Measurements from ENCODE around the gene NUCB1. TPM values are rescaled to one million over a fixed set of nuclear protein-coding genes. Genes with fewer than 3 reads are reported as not detected.

NUCB1 gene
- total RNA-seq, 1 donor from 2014 or later = 164 TPM

- H3K36me3 ChIP-seq (ENCODE audit: insufficient read depth, low read length) = peaks cover 5% of the 10 kb centered on the region
- H3K27me3 Mint-ChIP-seq (ENCODE audit: low read depth, unreplicated experiment) = peaks cover 2% of the 10 kb centered on the region
- H3K4me3 ChIP-seq (ENCODE audit: insufficient read depth, low read depth, low read length) = no peak overlapping the region
- no peak overlapping the region for H3K9ac ChIP-seq (ENCODE audit: low read length)
- H3K9me3 Mint-ChIP-seq (ENCODE audit: unreplicated experiment) = peaks cover 17% of the 10 kb centered on the region
- H3K9me3 ChIP-seq (ENCODE audit: insufficient read depth, low read depth, low read length) = no peaks in the 10 kb centered on the region
- H2AFZ ChIP-seq (ENCODE audit: low read depth, low read length) = no peak overlapping the region
- H3K27me3 ChIP-seq (ENCODE audit: insufficient read depth, low read length) = no peaks in the 10 kb centered on the region
- H3K4me2 ChIP-seq (ENCODE audit: low read length) = no peak overlapping the region
- H3K4me1 Mint-ChIP-seq (ENCODE audit: low read depth, unreplicated experiment) = peaks cover 19% of the 10 kb centered on the region
- no peak overlapping the region for H3K4me3 Mint-ChIP-seq (ENCODE audit: unreplicated experiment)
- H3K27ac ChIP-seq (ENCODE audit: low read depth, low read length) = no peak overlapping the region
- H3K79me2 ChIP-seq (ENCODE audit: insufficient read depth, low read length) = peaks cover 31% of the 10 kb centered on the region
- no peak for FAIRE-seq
- H4K20me1 ChIP-seq (ENCODE audit: insufficient read depth, low read length) = no peaks in the 10 kb centered on the region
- peaks cover 18% of the 10 kb centered on the region for H3K36me3 Mint-ChIP-seq (ENCODE audit: low read depth, unreplicated experiment)
- DNase-seq (ENCODE audit: low read depth) = no peak
- TF ChIP-seq CTCF (IDR thresholded peaks at IDR 0.05; ENCODE audit: insufficient read depth, low read depth, low read length) (no peak), EZH2 (IDR thresholded peaks at IDR 0.05; ENCODE audit: insufficient read depth, low read length) (no peak)
- peaks cover 12% of the 10 kb centered on the region for H3K4me1 ChIP-seq (ENCODE audit: insufficient read depth, low read length)
- H3K27ac Mint-ChIP-seq (ENCODE audit: unreplicated experiment) = no peak overlapping the region
Observed at GRCh38 chr19:48953141-48953540, 53.0 kb downstream of the NUCB1 start.

GRCh38 chr19:48953990-48954594 is 54.0 kb downstream of the NUCB1 start:
- H3K27ac ChIP-seq (ENCODE audit: low read depth, low read length) = peak overlapping the region; percentile 91
- Mint-ChIP-seq H3K4me3 (ENCODE audit: unreplicated experiment) (peak overlapping the region; percentile 85), H3K9me3 (ENCODE audit: unreplicated experiment) (peaks cover 9% of the 10 kb centered on the region), H3K4me1 (ENCODE audit: low read depth, unreplicated experiment) (peaks cover 19% of the 10 kb centered on the region), H3K27me3 (ENCODE audit: low read depth, unreplicated experiment) (no peaks in the 10 kb centered on the region), H3K27ac (ENCODE audit: unreplicated experiment) (peak overlapping the region; percentile 59), H3K36me3 (ENCODE audit: low read depth, unreplicated experiment) (peaks cover 16% of the 10 kb centered on the region)
- no peaks in the 10 kb centered on the region for H4K20me1 ChIP-seq (ENCODE audit: insufficient read depth, low read length)
- H3K79me2 ChIP-seq (ENCODE audit: insufficient read depth, low read length) = peaks cover 35% of the 10 kb centered on the region
- peaks cover 12% of the 10 kb centered on the region for H3K4me1 ChIP-seq (ENCODE audit: insufficient read depth, low read length)
- H3K4me2 ChIP-seq (ENCODE audit: low read length) = peak overlapping the region; percentile 98
- TF ChIP-seq CTCF (IDR thresholded peaks at IDR 0.05; ENCODE audit: insufficient read depth, low read depth, low read length) = no peak
- TF ChIP-seq EZH2 (IDR thresholded peaks at IDR 0.05; ENCODE audit: insufficient read depth, low read length) = no peak
- no peaks in the 10 kb centered on the region for H3K27me3 ChIP-seq (ENCODE audit: insufficient read depth, low read length)
- H3K9ac ChIP-seq (ENCODE audit: low read length) = peak overlapping the region; percentile 96
- H3K36me3 ChIP-seq (ENCODE audit: insufficient read depth, low read length) = peaks cover 5% of the 10 kb centered on the region
- H3K9me3 ChIP-seq (ENCODE audit: insufficient read depth, low read depth, low read length) = no peaks in the 10 kb centered on the region
- peak overlapping the region; percentile 83 for H3K4me3 ChIP-seq (ENCODE audit: insufficient read depth, low read depth, low read length)
- peak overlapping the region; percentile 81 for H2AFZ ChIP-seq (ENCODE audit: low read depth, low read length)
- FAIRE-seq = no peak
- DNase-seq (ENCODE audit: low read depth) = no peak

DNA sequence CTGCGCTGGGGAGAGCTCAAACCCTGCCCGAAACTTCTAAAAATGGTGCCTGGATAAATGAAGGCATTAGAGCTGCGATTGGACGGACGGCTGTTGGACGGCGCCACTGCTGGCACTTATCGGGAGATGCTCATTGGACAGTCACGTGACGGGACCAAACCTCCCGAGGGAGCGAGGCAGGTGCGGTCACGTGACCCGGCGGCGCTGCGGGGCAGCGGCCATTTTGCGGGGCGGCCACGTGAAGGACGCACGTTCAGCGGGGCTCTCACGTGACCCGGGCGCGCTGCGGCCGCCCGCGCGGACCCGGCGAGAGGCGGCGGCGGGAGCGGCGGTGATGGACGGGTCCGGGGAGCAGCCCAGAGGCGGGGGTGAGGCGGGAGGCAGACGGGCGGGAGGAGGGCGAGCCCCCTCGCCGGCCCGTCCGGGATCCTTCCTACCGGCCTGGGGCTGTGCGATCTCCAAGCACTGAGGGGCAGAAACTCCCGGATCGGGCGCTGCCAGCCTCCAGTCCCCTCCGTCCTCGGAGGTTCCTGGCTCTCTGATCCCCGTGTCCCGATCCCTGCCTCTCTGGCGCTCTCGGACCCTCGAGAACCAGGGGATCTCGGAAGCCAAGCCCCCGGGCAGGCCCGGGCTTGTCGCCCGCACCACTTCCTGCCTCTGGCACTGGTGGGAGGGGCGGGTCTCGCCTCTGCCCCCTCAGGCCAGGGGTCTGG is 54.6 kb downstream of the NUCB1 start, which contains the start of gene BAX:
Gene BAX (plus strand): TSS at position 281 of the 713 bp plus-strand sequence. CDS start 54 bp downstream, at position 335.
- peaks cover 16% of the 10 kb centered on the region for H3K36me3 Mint-ChIP-seq (ENCODE audit: low read depth, unreplicated experiment)
- H3K27ac ChIP-seq (ENCODE audit: low read depth, low read length) = peak within 1 kb of the TSS; percentile 91
- H3K4me1 Mint-ChIP-seq (ENCODE audit: low read depth, unreplicated experiment) = peaks cover 19% of the 10 kb centered on the region
- TF ChIP-seq EZH2 (IDR thresholded peaks at IDR 0.05; ENCODE audit: insufficient read depth, low read length) (no peak), CTCF (IDR thresholded peaks at IDR 0.05; ENCODE audit: insufficient read depth, low read depth, low read length) (no peak)
- no peaks in the 10 kb centered on the region for H3K27me3 Mint-ChIP-seq (ENCODE audit: low read depth, unreplicated experiment)
- no peaks in the 10 kb centered on the region for H3K27me3 ChIP-seq (ENCODE audit: insufficient read depth, low read length)
- peak within 1 kb of the TSS; percentile 83 for H3K4me3 ChIP-seq (ENCODE audit: insufficient read depth, low read depth, low read length)
- H3K4me2 ChIP-seq (ENCODE audit: low read length) = peak within 1 kb of the TSS; percentile 98
- H3K36me3 ChIP-seq (ENCODE audit: insufficient read depth, low read length) = peaks cover 5% of the 10 kb centered on the region
- H3K9me3 Mint-ChIP-seq (ENCODE audit: unreplicated experiment) = peaks cover 4% of the 10 kb centered on the region
- H3K79me2 ChIP-seq (ENCODE audit: insufficient read depth, low read length) = peaks cover 35% of the 10 kb centered on the region
- peak within 1 kb of the TSS; percentile 96 for H3K27ac Mint-ChIP-seq (ENCODE audit: unreplicated experiment)
- FAIRE-seq (no peak), DNase-seq (ENCODE audit: low read depth) (peak; percentile 86)
- no peaks in the 10 kb centered on the region for H4K20me1 ChIP-seq (ENCODE audit: insufficient read depth, low read length)
- H3K9me3 ChIP-seq (ENCODE audit: insufficient read depth, low read depth, low read length) = no peaks in the 10 kb centered on the region
- peak within 1 kb of the TSS; percentile 81 for H2AFZ ChIP-seq (ENCODE audit: low read depth, low read length)
- peak within 1 kb of the TSS; percentile 93 for H3K4me3 Mint-ChIP-seq (ENCODE audit: unreplicated experiment)
- peak within 1 kb of the TSS; percentile 96 for H3K9ac ChIP-seq (ENCODE audit: low read length)
- H3K4me1 ChIP-seq (ENCODE audit: insufficient read depth, low read length) = peaks cover 12% of the 10 kb centered on the region
